Nephron (organoid): ENCODE results near the gene TMEM135.
A peak's percentile ranks its signal among the peaks of the same experiment; 100 is the strongest.
"Not testable (repeated sequence)": the region's sequence is repeated elsewhere in the genome, so short reads cannot be mapped to it uniquely, and the experiment has no call there.

Experiments used
- H3K27ac Mint-ChIP-seq, 3 experiments: 2 replicates each; pipeline ENCODE4 v1.8.0; 2020; ENCODE audit warnings: mixed read lengths in 3 of 3, mild to moderate bottlenecking in 2 of 3, moderate library complexity in 1 of 3
- H3K27me3 Mint-ChIP-seq: 2 replicates; pipeline ENCODE4 v1.8.0; 2021; ENCODE audit warnings: low read depth, mild to moderate bottlenecking, moderate library complexity, mixed read lengths
- H3K36me3 Mint-ChIP-seq: 2 replicates; pipeline ENCODE4 v1.8.0; 2020; ENCODE audit warnings: low read depth, mixed read lengths
- H3K4me1 Mint-ChIP-seq: 2 replicates; pipeline ENCODE4 v1.8.0; 2020; ENCODE audit warnings: mixed read lengths
- H3K4me3 Mint-ChIP-seq, 3 experiments: 2 replicates each; pipeline ENCODE4 v1.8.0; 2020; ENCODE audit warnings: mild to moderate bottlenecking in 3 of 3, mixed read lengths in 3 of 3, moderate library complexity in 2 of 3
- H3K9me3 Mint-ChIP-seq: 2 replicates; pipeline ENCODE4 v1.8.0; 2020; ENCODE audit warnings: mixed read lengths
- CTCF ChIP-seq, 3 experiments: fragments of 200-600 bp; sonication (generic); IDR thresholded peaks; one replicate each; pipeline ENCODE4 v1.5.0; 2021; ENCODE audit warnings: antibody characterized with exemption in 3 of 3; ENCODE audit not compliant: unreplicated experiment in 3 of 3

The TMEM135 gene

GRCh38 chr11:87015645-87016044, 22.1 kb upstream of the TMEM135 start:
- H3K4me1 Mint-ChIP-seq: peaks cover 44% of the 10 kb centered on the region
- TF ChIP-seq CTCF (IDR thresholded peaks at IDR 0.05; ENCODE audit: unreplicated experiment in 3 of 3): no peak
- H3K9me3 Mint-ChIP-seq: no peaks in the 10 kb centered on the region
- no peaks in the 10 kb centered on the region for H3K36me3 Mint-ChIP-seq
- no peaks in the 10 kb centered on the region for H3K27me3 Mint-ChIP-seq
- H3K27ac Mint-ChIP-seq: no peak overlapping the region
- no peak overlapping the region for H3K4me3 Mint-ChIP-seq

GRCh38 chr11:87019613-87020271, 18.0 kb upstream of the TMEM135 start:
- TF ChIP-seq CTCF (IDR thresholded peaks at IDR 0.05; ENCODE audit: unreplicated experiment in 3 of 3): no peak
- Mint-ChIP-seq H3K9me3 (peaks cover 4% of the 10 kb centered on the region), H3K4me1 (peaks cover 26% of the 10 kb centered on the region), H3K36me3 (no peaks in the 10 kb centered on the region), H3K27me3 (no peaks in the 10 kb centered on the region), H3K4me3 (no peak overlapping the region), H3K27ac (peak overlapping the region; percentile 48 to 67 (median 65))

DNA sequence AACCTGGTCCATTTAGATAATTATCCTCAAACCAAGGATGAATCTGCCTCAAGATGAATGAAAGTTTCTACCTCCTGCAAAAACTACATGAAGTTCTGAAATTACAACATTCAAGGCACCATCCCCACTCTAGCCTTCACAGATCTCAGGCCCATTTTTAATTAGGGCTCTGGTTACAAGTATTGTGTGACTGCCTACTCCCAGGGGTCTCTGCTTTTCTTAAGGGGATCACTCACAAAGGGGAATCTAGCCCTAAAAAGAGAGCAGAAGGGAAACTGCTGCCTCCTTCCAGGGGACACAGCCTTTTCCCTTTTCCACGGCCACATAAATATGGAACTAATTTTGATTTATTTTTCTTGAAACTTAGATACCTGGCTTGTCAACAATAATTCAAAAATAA, 17.4 kb upstream of the TMEM135 start:
- Mint-ChIP-seq H3K4me1 (peaks cover 23% of the 10 kb centered on the region), H3K36me3 (no peaks in the 10 kb centered on the region), H3K9me3 (peaks cover 7% of the 10 kb centered on the region), H3K27me3 (no peaks in the 10 kb centered on the region), H3K27ac (peak overlapping the region; percentile 48 to 67 (median 65)), H3K4me3 (no peak overlapping the region)
- TF ChIP-seq CTCF (IDR thresholded peaks at IDR 0.05; ENCODE audit: unreplicated experiment in 3 of 3): no peak

DNA sequence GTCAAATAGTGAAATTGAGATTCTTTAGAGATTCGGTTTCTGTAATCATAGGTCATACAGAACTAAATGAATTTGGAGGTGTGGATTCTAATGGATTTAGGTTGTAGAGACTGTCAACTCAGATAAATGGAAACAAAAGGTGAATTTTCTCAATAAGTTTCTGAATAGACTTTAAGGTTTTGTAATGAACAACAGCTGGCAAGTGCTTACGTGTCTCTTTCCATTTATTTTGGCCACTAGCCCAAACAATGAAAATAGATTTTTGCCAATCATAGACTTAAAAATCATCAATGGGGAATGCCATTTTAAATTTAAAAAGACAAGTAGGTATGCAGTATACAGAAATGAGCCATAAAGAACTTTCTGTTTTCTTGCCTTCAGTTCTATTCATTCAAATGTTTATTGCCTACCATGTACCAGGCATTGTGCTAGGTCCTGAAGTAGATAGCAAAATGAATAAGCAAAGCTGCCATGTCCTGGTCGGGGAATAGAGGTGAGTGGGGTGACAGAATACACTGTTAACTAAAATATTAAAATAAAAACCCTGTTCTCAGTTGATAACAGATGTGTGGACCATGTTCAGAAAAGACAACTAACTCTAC, 16.9 kb upstream of the TMEM135 start:
- Mint-ChIP-seq H3K4me1 (peaks cover 23% of the 10 kb centered on the region), H3K27me3 (no peaks in the 10 kb centered on the region), H3K36me3 (no peaks in the 10 kb centered on the region)

GRCh38 chr11:87022254-87022653, 15.5 kb upstream of the TMEM135 start:
- Mint-ChIP-seq H3K4me1 (peaks cover 18% of the 10 kb centered on the region), H3K27me3 (no peaks in the 10 kb centered on the region), H3K27ac (peak overlapping the region in 1 of 3 experiments; percentile 13), H3K9me3 (peaks cover 13% of the 10 kb centered on the region), H3K36me3 (no peaks in the 10 kb centered on the region), H3K4me3 (no peak overlapping the region)
- no peak for TF ChIP-seq CTCF (IDR thresholded peaks at IDR 0.05; ENCODE audit: unreplicated experiment in 3 of 3)

More for the DNA sequence above, 16.9 kb upstream of the TMEM135 start:
- H3K9me3 Mint-ChIP-seq: peaks cover 12% of the 10 kb centered on the region
- H3K4me3 Mint-ChIP-seq: no peak overlapping the region
- no peak overlapping the region for H3K27ac Mint-ChIP-seq
- TF ChIP-seq CTCF (IDR thresholded peaks at IDR 0.05; ENCODE audit: unreplicated experiment in 3 of 3): no peak

GRCh38 chr11:87022738-87023137, 15.0 kb upstream of the TMEM135 start:
- H3K27me3 Mint-ChIP-seq: no peaks in the 10 kb centered on the region

GRCh38 chr11:87026415-87026814, 11.3 kb upstream of the TMEM135 start:
- H3K9me3 Mint-ChIP-seq: peaks cover 13% of the 10 kb centered on the region
- not testable (repeated sequence) for H3K27ac Mint-ChIP-seq, H3K4me3 Mint-ChIP-seq, H3K27me3 Mint-ChIP-seq, H3K4me1 Mint-ChIP-seq, H3K36me3 Mint-ChIP-seq

More at GRCh38 chr11:87022738-87023137, 15.0 kb upstream of the TMEM135 start:
- no peak for TF ChIP-seq CTCF (IDR thresholded peaks at IDR 0.05; ENCODE audit: unreplicated experiment in 3 of 3)
- H3K27ac Mint-ChIP-seq: no peak overlapping the region
- no peaks in the 10 kb centered on the region for H3K36me3 Mint-ChIP-seq
- H3K4me1 Mint-ChIP-seq: peaks cover 16% of the 10 kb centered on the region
- peaks cover 13% of the 10 kb centered on the region for H3K9me3 Mint-ChIP-seq
- no peak overlapping the region for H3K4me3 Mint-ChIP-seq
